ES-I3 (cell line): ENCODE data around the gene OR2S2.

Experiments
- H3K36me3 ChIP-seq: 2 replicates; pipeline ENCODE4 v1.6.1; 2013; ENCODE audit warnings: mild to moderate bottlenecking, low read length, control low read depth, moderate library complexity; ENCODE audit not compliant: insufficient read depth
- H3K4me1 ChIP-seq: 2 replicates; pipeline ENCODE4 v1.6.1; 2013; ENCODE audit warnings: mild to moderate bottlenecking, control low read depth, low read length; ENCODE audit not compliant: insufficient read depth
- H3K9ac ChIP-seq: 2 replicates; pipeline ENCODE4 v1.6.1; 2013; ENCODE audit warnings: low read depth, mild to moderate bottlenecking, low read length, moderate library complexity
- H3K9me3 ChIP-seq: 2 replicates; pipeline ENCODE4 v1.6.1; 2013; ENCODE audit warnings: mild to moderate bottlenecking, low read length, moderate library complexity; ENCODE audit not compliant: control insufficient read depth, insufficient read depth

The OR2S2 gene

GRCh38 chr9:35980289-35981011 is 22.5 kb upstream of the OR2S2 start:
- peaks cover 2% of the 10 kb centered on the region; the same call in 1 of the 2 replicates for H3K9me3 ChIP-seq
- H3K4me1 ChIP-seq, result no peaks in the 10 kb centered on the region
- no peaks in the 10 kb centered on the region for H3K36me3 ChIP-seq
- no peak overlapping the region for H3K9ac ChIP-seq

GRCh38 chr9:35978792-35979191 is 20.8 kb upstream of the OR2S2 start:
- no peak overlapping the region for H3K9ac ChIP-seq
- H3K36me3 ChIP-seq, result no peaks in the 10 kb centered on the region
- no peaks in the 10 kb centered on the region for H3K4me1 ChIP-seq
- peaks cover 12% of the 10 kb centered on the region; the same call in 1 of the 2 replicates for H3K9me3 ChIP-seq

GRCh38 chr9:35976726-35977125 is 18.8 kb upstream of the OR2S2 start:
- no peak overlapping the region for H3K9ac ChIP-seq
- no peaks in the 10 kb centered on the region for H3K36me3 ChIP-seq
- H3K4me1 ChIP-seq, result no peaks in the 10 kb centered on the region
- peaks cover 13% of the 10 kb centered on the region; the same call in 1 of the 2 replicates for H3K9me3 ChIP-seq

DNA sequence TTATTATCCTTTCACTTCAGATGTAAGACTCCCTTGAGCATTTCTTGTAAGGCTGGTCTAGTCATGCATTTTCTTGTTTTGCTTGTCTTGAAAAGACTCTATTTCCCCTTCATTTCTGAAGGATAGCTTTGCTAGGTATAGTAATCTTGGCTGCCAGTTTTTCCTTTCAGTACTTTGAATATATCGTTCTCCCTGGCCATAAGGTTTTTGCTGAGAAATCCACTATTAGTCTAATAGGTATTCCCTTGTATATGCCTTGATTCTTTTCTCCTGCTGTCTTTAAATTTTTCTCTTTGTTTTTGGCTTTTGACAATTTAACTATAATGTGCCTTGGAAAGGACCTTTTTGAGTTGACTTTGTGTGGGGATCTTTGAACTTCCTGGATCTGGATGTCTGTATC is 16.8 kb upstream of the OR2S2 start:
- H3K9me3 ChIP-seq, result peaks cover 13% of the 10 kb centered on the region; the same call in 1 of the 2 replicates
- no peaks in the 10 kb centered on the region for H3K36me3 ChIP-seq
- no peak overlapping the region for H3K9ac ChIP-seq
- no peaks in the 10 kb centered on the region for H3K4me1 ChIP-seq

DNA sequence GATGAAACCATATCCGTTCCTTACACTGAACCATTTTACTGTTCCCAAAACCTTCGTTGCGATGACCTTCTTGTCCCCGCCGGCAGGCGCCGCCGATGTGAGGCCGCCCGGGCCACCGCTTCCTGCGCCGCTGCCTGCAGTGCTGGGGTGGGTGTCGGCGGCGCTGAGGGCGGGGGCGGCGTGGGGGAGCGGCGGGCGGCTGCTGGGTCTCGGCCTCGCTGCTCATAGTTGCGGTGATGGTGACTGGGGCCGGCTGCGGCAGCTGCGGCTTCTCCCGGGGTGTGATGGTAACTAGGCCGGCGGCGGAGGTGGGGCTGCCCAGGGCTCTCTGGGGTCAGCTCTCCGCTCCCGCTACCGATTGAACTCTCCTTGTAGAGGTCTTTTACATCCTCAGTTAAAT is 14.1 kb upstream of the OR2S2 start:
- H3K36me3 ChIP-seq, result no peaks in the 10 kb centered on the region
- peak overlapping the region; percentile 18; the same call in 1 of the 2 replicates for H3K9ac ChIP-seq
- peaks cover 13% of the 10 kb centered on the region; the same call in 1 of the 2 replicates for H3K9me3 ChIP-seq
- no peaks in the 10 kb centered on the region for H3K4me1 ChIP-seq

DNA sequence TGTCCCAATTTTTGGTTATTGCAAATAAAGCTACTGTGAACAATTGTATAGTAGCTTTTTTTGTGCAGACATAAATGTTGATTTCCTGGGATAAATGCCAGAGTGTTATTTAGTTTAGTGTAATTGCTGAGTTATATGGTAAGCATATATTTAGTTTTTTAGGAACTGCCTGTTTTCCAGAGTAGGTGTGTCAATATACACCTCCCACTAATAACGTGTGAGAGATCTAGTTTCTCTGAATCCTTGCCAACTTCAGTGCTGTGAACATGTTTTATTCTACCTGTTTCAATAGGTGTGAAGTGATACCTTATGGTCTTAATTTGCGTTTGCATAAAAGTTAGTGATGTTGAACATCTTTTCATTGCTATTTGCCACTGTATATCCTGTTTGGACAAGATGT is 9.1 kb upstream of the OR2S2 start:
- H3K9me3 ChIP-seq, result no peaks in the 10 kb centered on the region
- H3K9ac ChIP-seq, result no peak overlapping the region
- H3K36me3 ChIP-seq, result no peaks in the 10 kb centered on the region
- no peaks in the 10 kb centered on the region for H3K4me1 ChIP-seq

DNA sequence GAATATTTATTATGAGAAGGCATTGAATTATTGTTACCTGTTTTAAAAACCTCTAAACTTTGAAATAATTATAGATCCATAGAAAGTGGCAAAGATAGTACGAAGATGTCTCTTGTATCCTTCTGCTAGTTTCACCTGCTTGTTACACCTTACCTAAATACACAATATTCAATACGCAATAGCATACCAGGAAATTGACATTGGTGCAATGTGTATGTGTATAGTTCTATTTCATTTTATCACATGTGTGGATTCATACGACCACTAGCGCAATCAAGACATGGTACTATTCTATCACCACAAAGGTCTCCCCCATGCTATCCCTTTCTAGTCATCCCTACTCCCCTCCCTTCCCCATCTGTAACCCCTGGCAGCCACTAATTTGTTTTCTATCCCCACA is 8.5 kb upstream of the OR2S2 start:
- Histone ChIP-seq H3K36me3 (no peaks in the 10 kb centered on the region), H3K4me1 (no peaks in the 10 kb centered on the region), H3K9me3 (no peaks in the 10 kb centered on the region), H3K9ac (no peak overlapping the region)

DNA sequence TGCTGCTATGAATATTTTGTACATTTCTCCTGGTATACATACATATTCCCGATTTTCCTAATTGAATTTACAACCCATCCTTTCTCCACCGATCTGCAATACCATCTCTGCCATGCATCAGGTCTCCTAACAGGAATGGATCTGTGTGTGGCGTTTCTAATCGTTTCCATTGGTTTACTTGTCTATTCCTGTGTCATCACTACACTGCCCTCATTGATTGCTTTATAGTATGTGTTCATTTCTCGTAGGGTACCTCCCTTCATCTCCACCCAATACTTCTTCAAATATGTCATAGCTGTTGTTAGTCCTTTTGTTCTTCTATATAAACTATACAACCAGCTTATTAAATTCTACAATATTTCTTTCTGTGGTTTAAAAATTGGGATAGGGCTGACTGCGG is 7.1 kb upstream of the OR2S2 start:
- H3K9me3 ChIP-seq, result no peaks in the 10 kb centered on the region
- no peaks in the 10 kb centered on the region for H3K36me3 ChIP-seq
- H3K4me1 ChIP-seq, result no peaks in the 10 kb centered on the region
- no peak overlapping the region for H3K9ac ChIP-seq

GRCh38 chr9:35962126-35962906 is 4.4 kb upstream of the OR2S2 start:
- H3K9me3 ChIP-seq, result no peaks in the 10 kb centered on the region
- H3K4me1 ChIP-seq, result no peaks in the 10 kb centered on the region
- H3K36me3 ChIP-seq, result no peaks in the 10 kb centered on the region
- H3K9ac ChIP-seq, result peak overlapping the region; percentile 37

DNA sequence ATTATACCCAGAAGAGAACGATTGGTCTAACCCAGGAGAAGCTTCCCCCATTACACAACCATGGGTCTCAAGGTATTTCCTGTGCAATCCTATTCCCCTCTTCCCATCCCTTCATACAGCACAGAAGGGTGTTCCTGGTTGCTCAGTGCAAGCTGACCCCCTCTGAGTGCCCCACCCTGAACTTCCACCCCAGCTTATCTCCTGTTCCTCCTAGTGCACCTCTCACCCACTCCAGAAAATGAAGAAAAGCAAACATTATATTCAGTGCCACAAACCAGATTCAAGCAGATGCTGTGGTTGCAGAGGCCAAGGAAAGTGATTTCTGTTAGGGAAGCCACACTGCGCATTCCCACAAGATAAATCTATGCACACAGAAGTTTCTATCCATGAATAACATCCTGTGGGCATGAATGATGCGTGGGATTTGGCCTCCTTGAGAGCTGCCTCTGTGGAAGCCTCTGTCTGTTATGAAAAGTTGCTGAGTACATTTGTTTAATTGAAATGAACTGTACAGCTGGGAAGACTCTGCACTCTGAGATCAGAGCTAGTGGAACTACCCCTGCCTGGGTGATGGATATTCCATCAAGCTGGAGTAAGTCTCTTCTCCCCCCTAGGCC is 2.2 kb upstream of the OR2S2 start:
- no peaks in the 10 kb centered on the region for H3K4me1 ChIP-seq
- no peaks in the 10 kb centered on the region for H3K9me3 ChIP-seq
- no peaks in the 10 kb centered on the region for H3K36me3 ChIP-seq
- H3K9ac ChIP-seq, result no peak overlapping the region

- Histone ChIP-seq H3K36me3 (no peaks in the 10 kb centered on the region), H3K4me1 (no peaks in the 10 kb centered on the region), H3K9ac (no peak overlapping the region), H3K9me3 (no peaks in the 10 kb centered on the region)
These were observed 1.3 kb downstream of the OR2S2 start for GRCh38 chr9:35956651-35957050.

DNA sequence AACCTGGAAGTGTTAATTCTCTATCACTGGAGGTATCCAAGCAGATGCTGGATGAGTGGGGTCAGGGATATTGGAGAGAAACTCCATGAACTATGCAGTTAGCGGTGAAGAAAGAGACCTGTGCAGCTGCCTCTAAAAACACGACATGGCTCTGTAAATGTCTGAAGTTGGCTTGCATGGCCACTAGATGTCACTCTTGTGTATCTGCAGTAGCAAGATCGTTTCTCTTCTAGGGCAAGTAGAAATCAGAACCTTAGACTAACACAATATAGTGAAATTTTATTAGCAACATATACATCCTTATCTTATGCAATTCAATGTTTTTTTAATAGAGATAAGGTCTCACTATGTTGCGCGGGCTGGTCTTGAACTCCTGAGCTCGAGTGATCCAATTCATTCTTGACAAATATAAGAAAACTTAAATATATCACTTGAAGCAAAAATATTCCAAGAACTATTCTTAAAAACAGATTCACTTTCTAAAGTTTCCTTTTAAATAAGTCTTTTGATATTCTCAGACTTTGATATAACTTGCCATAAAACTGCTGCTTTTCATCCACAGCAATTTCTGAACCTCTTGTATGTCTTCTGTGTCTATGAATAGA is 2.9 kb downstream of the OR2S2 start:
- Histone ChIP-seq H3K36me3 (no peaks in the 10 kb centered on the region), H3K4me1 (no peaks in the 10 kb centered on the region), H3K9me3 (no peaks in the 10 kb centered on the region), H3K9ac (no peak overlapping the region)

DNA sequence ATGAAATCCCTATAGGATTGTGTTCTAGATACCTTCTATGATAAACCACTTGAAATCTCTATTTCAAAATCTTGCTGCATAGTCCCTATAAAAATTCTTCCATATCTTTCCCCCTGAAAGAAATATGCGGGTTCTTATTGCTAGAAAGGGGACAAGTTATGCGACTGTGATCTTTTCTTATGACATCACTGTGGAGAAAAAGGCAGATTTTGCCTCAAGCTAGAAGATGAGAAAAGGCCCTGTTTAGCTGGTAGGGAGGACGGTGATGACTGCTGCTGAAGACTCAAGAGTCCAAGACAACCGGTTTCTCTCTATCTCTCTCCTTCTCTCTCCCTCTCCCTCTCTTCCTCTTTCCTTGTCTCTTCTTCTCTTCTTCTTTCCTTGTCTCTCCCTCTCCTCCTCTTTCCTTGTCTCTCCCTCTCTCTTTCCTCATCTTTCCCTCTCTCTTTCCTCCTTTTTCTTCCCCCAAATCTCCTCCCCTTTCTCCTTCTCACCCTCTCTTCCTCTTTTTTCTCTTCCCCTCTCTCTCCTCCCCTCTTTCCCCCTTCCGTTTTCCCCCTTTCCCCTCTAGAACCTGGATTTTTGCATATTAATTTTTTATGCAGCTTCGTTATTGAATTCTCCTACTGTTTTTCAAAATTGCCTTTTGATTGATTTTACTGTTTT is 5.3 kb downstream of the OR2S2 start:
- H3K9ac ChIP-seq, result no peak overlapping the region
- no peaks in the 10 kb centered on the region for H3K36me3 ChIP-seq
- H3K9me3 ChIP-seq, result no peaks in the 10 kb centered on the region
- H3K4me1 ChIP-seq, result 0 out of 2 replicates have a peak, but pooled peaks cover 7% of the 10 kb centered on the region

- Histone ChIP-seq H3K9me3 (no peaks in the 10 kb centered on the region), H3K9ac (no peak overlapping the region), H3K4me1 (0 out of 2 replicates have a peak, but pooled peaks cover 7% of the 10 kb centered on the region), H3K36me3 (no peaks in the 10 kb centered on the region)
These were observed 6.2 kb downstream of the OR2S2 start for GRCh38 chr9:35951736-35952135.
